GM18520 (cell line): ENCODE results near the gene APOB.

Experiments used
- ATAC-seq: cut with Tn5 transposase; IDR thresholded peaks from one replicate; pipeline ENCODE4 v1.9.1; 2021; ENCODE audit not compliant: unreplicated experiment

APOB gene

GRCh38 chr2:21020031-21020667 is 23.7 kb downstream of the APOB start:
- ATAC-seq: no peak

- ATAC-seq: no peak
Measured at GRCh38 chr2:21019678-21020021, 24.2 kb downstream of the APOB start.

DNA sequence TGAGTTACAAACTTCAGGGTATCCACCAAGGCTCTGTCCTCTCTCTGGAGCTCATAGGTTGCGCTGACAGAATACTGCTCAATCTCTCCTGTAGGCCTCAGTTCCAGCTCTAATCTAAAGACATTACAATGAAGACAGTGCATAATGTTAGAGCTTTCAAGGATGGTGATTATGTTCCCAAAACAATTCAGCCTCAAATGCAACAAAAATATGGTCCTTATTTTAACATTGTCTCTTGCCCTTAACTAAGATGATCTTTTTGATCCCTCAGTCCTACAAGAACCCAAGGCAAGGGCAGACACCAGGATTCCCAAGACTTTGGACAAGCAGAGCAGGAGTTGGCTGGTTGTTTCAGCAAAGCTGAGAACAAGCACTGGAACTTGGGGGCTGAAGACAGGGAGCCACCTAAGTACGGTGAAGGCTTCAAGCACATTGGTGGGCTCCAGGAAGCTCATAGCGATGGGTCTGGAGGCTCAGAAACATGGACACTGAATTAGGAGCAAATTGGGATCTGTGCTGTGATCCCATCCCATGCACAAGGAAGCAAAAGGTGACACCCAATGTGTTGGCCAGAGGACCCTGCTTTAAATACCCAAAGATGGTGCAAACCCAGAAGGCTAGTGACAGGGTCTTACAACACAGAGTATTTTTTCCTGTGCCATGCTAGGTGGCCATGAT is 24.7 kb downstream of the APOB start:
- ATAC-seq: no peak

- ATAC-seq: no peak
Measured at GRCh38 chr2:21018290-21018689, 25.6 kb downstream of the APOB start.

GRCh38 chr2:21017748-21018276 is 26.1 kb downstream of the APOB start:
- no peak for ATAC-seq

DNA sequence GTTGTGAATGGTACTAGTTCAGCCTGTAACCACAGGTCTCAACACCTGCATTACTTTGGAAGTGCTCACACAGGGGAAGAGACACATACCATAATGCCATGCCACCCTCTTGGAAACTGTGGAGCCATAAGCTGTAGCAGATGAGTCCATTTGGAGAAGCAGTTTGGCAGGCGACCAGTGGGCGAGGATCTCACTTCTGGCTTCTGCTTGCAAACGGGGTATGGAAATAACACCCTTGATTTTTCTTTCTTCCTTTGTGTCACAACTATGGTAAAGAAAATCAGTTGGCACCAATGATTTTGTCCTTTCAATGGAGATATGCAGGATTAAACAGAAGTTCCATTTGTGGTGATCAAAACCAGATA is 28.6 kb downstream of the APOB start:
- ATAC-seq: no peak

DNA sequence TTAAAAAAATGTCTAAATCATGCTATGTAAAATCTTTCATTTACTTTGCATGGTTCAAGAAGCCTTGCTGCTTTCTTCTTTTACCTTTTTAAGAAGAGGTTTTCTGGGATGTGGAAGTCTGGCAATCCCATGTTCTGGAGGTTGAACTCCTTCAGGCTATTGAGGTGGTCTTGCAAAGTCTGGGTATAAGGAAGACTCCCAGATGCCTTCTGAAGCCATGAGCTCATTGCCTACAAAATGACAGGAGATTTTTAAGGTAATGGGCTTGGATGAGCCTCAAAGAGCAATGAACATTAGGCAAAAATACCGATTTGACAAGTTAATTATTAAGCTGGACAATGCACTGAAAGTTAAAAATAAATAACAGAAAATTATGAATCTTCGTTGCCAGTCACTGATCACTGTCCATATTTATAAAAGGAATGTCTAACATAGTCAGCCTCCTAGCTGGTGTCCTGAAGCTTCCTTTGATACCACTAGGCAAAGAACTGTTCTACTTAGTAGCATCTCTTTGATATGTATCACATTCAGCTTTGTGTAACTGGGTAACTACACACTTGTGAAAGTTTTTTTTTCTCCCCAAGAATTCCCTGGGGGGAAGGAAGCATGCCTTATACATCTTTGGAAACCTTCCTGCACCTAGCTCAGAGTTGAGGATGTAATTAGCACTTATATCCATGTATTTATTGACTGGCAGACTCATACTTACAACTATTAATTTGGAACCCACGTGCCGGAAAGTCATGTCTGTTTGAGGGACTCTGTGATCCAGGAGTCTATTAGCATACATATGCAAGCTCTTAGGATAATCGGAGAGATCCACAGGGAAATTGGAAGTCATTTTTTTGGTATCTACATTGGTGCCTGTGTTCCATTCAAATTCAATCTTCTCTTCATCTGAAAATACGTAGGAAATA is 29.3 kb downstream of the APOB start:
- ATAC-seq: no peak

- ATAC-seq: no peak
Measured at GRCh38 chr2:21013043-21013816, 30.6 kb downstream of the APOB start.

- ATAC-seq: no peak
Measured at GRCh38 chr2:21012557-21012937, 31.3 kb downstream of the APOB start.

- ATAC-seq: no peak
Measured at GRCh38 chr2:21011876-21012556, 31.9 kb downstream of the APOB start.

- ATAC-seq: no peak
Measured at GRCh38 chr2:21011453-21011852, 32.4 kb downstream of the APOB start.

DNA sequence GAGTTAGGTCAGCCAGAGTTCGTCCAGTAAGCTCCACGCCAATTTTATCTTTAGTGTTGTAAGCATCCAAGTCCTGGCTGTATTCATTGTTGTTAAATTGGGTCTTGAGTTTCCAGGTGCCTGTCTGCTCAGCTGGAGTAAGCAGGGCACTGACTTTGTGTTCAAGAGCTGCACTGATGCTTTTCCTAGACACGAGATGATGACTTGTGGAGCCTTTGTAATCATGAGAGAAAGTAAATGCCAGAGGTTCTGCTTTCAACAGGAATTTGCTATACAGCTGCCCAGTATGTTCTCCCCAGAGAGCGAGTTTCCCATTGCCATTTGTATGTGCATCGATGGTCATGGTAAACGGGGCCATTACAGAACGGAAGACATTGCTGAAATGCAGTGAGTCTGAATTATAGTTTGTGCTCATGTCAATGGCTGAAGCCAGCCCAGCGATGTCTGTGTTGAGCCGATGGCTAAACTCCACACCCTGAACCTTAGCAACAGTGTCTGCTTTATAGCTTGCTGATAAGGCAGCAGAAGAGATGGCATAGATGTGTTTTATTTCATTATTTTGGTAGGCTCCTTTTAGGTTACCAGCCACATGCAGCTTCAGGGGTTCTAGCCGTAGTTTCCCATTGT is 32.9 kb downstream of the APOB start:
- no peak for ATAC-seq

DNA sequence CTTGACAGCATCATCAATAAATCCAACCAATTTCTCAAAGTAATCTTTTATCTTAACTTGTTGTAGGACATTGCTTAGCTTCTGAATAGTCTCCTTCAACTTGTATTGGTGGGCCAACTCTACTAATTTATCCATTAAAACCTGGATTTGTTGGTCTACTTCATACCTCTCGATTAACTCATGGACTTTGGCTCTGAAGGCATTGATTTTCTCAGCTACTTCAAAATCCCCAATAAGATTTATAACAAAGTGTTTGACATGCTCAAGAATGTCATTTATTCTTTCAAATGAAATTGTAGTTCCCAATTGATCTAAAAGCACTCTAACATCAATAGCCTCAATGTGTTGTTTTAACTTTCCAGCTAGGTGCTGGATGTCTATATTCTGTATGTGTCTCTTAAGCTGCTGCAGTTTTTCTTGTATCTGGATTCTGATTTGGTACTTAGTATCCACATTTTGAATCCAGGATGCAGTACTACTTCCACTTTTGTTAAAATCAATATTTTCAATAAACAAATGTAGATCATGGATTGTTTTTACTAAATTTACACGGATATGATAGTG is 34.1 kb downstream of the APOB start:
- ATAC-seq: no peak

- ATAC-seq: no peak
Measured at GRCh38 chr2:21008790-21009661, 34.8 kb downstream of the APOB start.

GRCh38 chr2:21008014-21008789 is 35.7 kb downstream of the APOB start:
- ATAC-seq: no peak

- ATAC-seq: no peak
Measured at GRCh38 chr2:21007129-21008013, 36.5 kb downstream of the APOB start.
